ENCODE measurements around the gene HNF1B.

Gene HNF1B

GRCh38 chr17:37673386-37673785 lies 71.5 kb downstream of the HNF1B start:
- no peak for DNase-seq (ENCODE audit: low read depth in 2 of 2, low spot score in 1 of 2)

GRCh38 chr17:37672548-37673078 lies 72.2 kb downstream of the HNF1B start:
- DNase-seq (ENCODE audit: low read depth in 2 of 2, low spot score in 1 of 2): no peak

GRCh38 chr17:37671824-37672547 lies 72.9 kb downstream of the HNF1B start:
- DNase-seq (ENCODE audit: low read depth in 2 of 2, low spot score in 1 of 2): no peak

GRCh38 chr17:37671028-37671823 lies 73.6 kb downstream of the HNF1B start:
- no peak for DNase-seq (ENCODE audit: low read depth in 2 of 2, low spot score in 1 of 2)

- DNase-seq (ENCODE audit: low read depth in 2 of 2, low spot score in 1 of 2): no peak
Measured at GRCh38 chr17:37667039-37667438, 77.8 kb downstream of the HNF1B start.

- no peak for DNase-seq (ENCODE audit: low read depth in 2 of 2, low spot score in 1 of 2)
Measured at GRCh38 chr17:37664214-37664613, 80.6 kb downstream of the HNF1B start.

- no peak for DNase-seq (ENCODE audit: low read depth in 2 of 2, low spot score in 1 of 2)
Measured at GRCh38 chr17:37662353-37662752, 82.5 kb downstream of the HNF1B start.

GRCh38 chr17:37661400-37662014 lies 83.4 kb downstream of the HNF1B start:
- no peak for DNase-seq (ENCODE audit: low read depth in 2 of 2, low spot score in 1 of 2)

GRCh38 chr17:37659925-37660324 lies 84.9 kb downstream of the HNF1B start:
- DNase-seq (ENCODE audit: low read depth in 2 of 2, low spot score in 1 of 2): no peak

GRCh38 chr17:37657202-37657601 lies 87.7 kb downstream of the HNF1B start:
- DNase-seq (ENCODE audit: low read depth in 2 of 2, low spot score in 1 of 2): no peak

- no peak for DNase-seq (ENCODE audit: low read depth in 2 of 2, low spot score in 1 of 2)
Measured at GRCh38 chr17:37651849-37652248, 93.0 kb downstream of the HNF1B start.

GRCh38 chr17:37650419-37651003 lies 94.3 kb downstream of the HNF1B start:
- DNase-seq (ENCODE audit: low read depth in 2 of 2, low spot score in 1 of 2): no peak

GRCh38 chr17:37648555-37648954 lies 96.3 kb downstream of the HNF1B start:
- no peak for DNase-seq (ENCODE audit: low read depth in 2 of 2, low spot score in 1 of 2)

GRCh38 chr17:37647856-37648255 lies 97.0 kb downstream of the HNF1B start:
- no peak for DNase-seq (ENCODE audit: low read depth in 2 of 2, low spot score in 1 of 2)

- DNase-seq (ENCODE audit: low read depth in 2 of 2, low spot score in 1 of 2): no peak
Measured at GRCh38 chr17:37643869-37644268, 101.0 kb downstream of the HNF1B start.

GRCh38 chr17:37643118-37643766 lies 101.6 kb downstream of the HNF1B start, which contains the start of gene DDX52:
Gene DDX52 (minus strand): TSS chr17:37643446. CDS start chr17:37643420, 26 bp downstream.
- peak; percentile 72 to 81 for DNase-seq (ENCODE audit: low read depth in 2 of 2, low spot score in 1 of 2)

GRCh38 chr17:37642681-37643080 lies 102.2 kb downstream of the HNF1B start:
- no peak for DNase-seq (ENCODE audit: low read depth in 2 of 2, low spot score in 1 of 2)

- no peak for DNase-seq (ENCODE audit: low read depth in 2 of 2, low spot score in 1 of 2)
Measured at GRCh38 chr17:37640015-37640414, 104.8 kb downstream of the HNF1B start.

GRCh38 chr17:37637956-37638355 lies 106.9 kb downstream of the HNF1B start:
- DNase-seq (ENCODE audit: low read depth in 2 of 2, low spot score in 1 of 2): no peak
